Erythroblast (primary cell): ENCODE data around the gene MRE11.
"Not testable (repeated sequence)": the region's sequence is repeated elsewhere in the genome, so short reads cannot be mapped to it uniquely, and the experiment has no call there.

Source experiments
- DNase-seq, 2 experiments: peaks; one replicate each; lab custom pipeline; 2025; lab: John Stamatoyannopoulos, UW
- GATA1 ChIP-seq: IDR thresholded peaks from 2 replicates; pipeline ENCODE4 v1.6.1; 2011; ENCODE audit warnings: low read depth, mild to moderate bottlenecking, control low read depth, low read length, moderate library complexity
- POLR2A ChIP-seq: IDR thresholded peaks from 2 replicates; pipeline ENCODE4 v1.6.1; 2011; ENCODE audit warnings: mild to moderate bottlenecking, low read length

Gene MRE11

GRCh38 chr11:94424011-94424410 lies 69.6 kb downstream of the MRE11 start:
- TF ChIP-seq GATA1, result no peak
- no peak for TF ChIP-seq POLR2A
- no peak for DNase-seq

- DNase-seq, result no peak
- no peak for TF ChIP-seq POLR2A
- TF ChIP-seq GATA1, result no peak
Observed at GRCh38 chr11:94423507-94423906, 70.1 kb downstream of the MRE11 start.

GRCh38 chr11:94418123-94418765 lies 75.4 kb downstream of the MRE11 start:
- TF ChIP-seq POLR2A (no peak), GATA1 (no peak)
- no peak for DNase-seq

GRCh38 chr11:94417386-94417987 lies 76.2 kb downstream of the MRE11 start:
- DNase-seq, result peak; percentile 9 to 18
- TF ChIP-seq POLR2A (no peak), GATA1 (no peak)

- TF ChIP-seq GATA1 (no peak), POLR2A (no peak)
- DNase-seq, result no peak
Observed at GRCh38 chr11:94405062-94405833, 88.4 kb downstream of the MRE11 start.

- DNase-seq, result no peak
- no peak for TF ChIP-seq POLR2A
- no peak for TF ChIP-seq GATA1
Observed at GRCh38 chr11:94402355-94402754, 91.3 kb downstream of the MRE11 start.

- no peak for DNase-seq
- TF ChIP-seq POLR2A (no peak), GATA1 (no peak)
Observed at GRCh38 chr11:94401773-94402265, 91.8 kb downstream of the MRE11 start.

GRCh38 chr11:94400839-94401772 lies 92.5 kb downstream of the MRE11 start, which contains the start of gene GPR83:
GPR83 (minus strand) TSS chr11:94401419; CDS start chr11:94401247, 172 bp downstream.
- peak; percentile 8 to 20 for DNase-seq
- no peak for TF ChIP-seq GATA1
- TF ChIP-seq POLR2A, result no peak

GRCh38 chr11:94400457-94400838 lies 93.2 kb downstream of the MRE11 start:
- DNase-seq, result no peak
- TF ChIP-seq POLR2A, result no peak
- TF ChIP-seq GATA1, result no peak

- no peak for TF ChIP-seq GATA1
- no peak for TF ChIP-seq POLR2A
- no peak for DNase-seq
Observed at GRCh38 chr11:94400050-94400449, 93.6 kb downstream of the MRE11 start.

- no peak for TF ChIP-seq GATA1
- DNase-seq, result no peak
Observed at GRCh38 chr11:94398101-94398500, 95.5 kb downstream of the MRE11 start.

- no peak for TF ChIP-seq POLR2A
- no peak for TF ChIP-seq GATA1
- DNase-seq, result no peak
Observed at GRCh38 chr11:94396282-94396681, 97.4 kb downstream of the MRE11 start.

- DNase-seq, result not testable (repeated sequence)
Observed at GRCh38 chr11:94391937-94392336, 101.7 kb downstream of the MRE11 start.
